IPS DF 6.9 (cell line): ENCODE measurements around the gene PGF.

Experiments used
- DNase-seq: peaks from one replicate; pipeline ENCODE4 v3.0.0-alpha.2; 2013; ENCODE audit warnings: low read depth, low spot score
- H3K27ac ChIP-seq: one replicate; pipeline ENCODE4 v1.5.1; 2013; ENCODE audit warnings: low read length, control low read depth
- H3K27me3 ChIP-seq: 2 replicates; pipeline ENCODE4 v1.6.1; 2013; ENCODE audit warnings: mild to moderate bottlenecking, low read length; ENCODE audit not compliant: control insufficient read depth, insufficient read depth
- H3K36me3 ChIP-seq: 2 replicates; pipeline ENCODE4 v1.6.1; 2013; ENCODE audit warnings: low read length; ENCODE audit not compliant: control insufficient read depth, insufficient read depth
- H3K4me1 ChIP-seq: 2 replicates; pipeline ENCODE4 v1.6.1; 2013; ENCODE audit warnings: low read length; ENCODE audit not compliant: control insufficient read depth, insufficient read depth
- H3K4me3 ChIP-seq: 2 replicates; pipeline ENCODE4 v1.5.1; 2013; ENCODE audit warnings: mild to moderate bottlenecking, low read length
- H3K9me3 ChIP-seq: 2 replicates; pipeline ENCODE4 v1.6.1; 2013; ENCODE audit warnings: low read length, inconsistent platforms; ENCODE audit not compliant: control insufficient read depth, insufficient read depth
- WGBS: extraction: QIAGEN DNeasy Blood & Tissue Kit; methylation state at CpG from one replicate; pipeline ENCODE4 v1.1.7; 2013; ENCODE audit warnings: mixed read lengths, missing lambda C conversion rate; ENCODE audit not compliant: insufficient read length, insufficient coverage; 5-methylcytosine and 5-hydroxymethylcytosine counted together

PGF gene

DNA sequence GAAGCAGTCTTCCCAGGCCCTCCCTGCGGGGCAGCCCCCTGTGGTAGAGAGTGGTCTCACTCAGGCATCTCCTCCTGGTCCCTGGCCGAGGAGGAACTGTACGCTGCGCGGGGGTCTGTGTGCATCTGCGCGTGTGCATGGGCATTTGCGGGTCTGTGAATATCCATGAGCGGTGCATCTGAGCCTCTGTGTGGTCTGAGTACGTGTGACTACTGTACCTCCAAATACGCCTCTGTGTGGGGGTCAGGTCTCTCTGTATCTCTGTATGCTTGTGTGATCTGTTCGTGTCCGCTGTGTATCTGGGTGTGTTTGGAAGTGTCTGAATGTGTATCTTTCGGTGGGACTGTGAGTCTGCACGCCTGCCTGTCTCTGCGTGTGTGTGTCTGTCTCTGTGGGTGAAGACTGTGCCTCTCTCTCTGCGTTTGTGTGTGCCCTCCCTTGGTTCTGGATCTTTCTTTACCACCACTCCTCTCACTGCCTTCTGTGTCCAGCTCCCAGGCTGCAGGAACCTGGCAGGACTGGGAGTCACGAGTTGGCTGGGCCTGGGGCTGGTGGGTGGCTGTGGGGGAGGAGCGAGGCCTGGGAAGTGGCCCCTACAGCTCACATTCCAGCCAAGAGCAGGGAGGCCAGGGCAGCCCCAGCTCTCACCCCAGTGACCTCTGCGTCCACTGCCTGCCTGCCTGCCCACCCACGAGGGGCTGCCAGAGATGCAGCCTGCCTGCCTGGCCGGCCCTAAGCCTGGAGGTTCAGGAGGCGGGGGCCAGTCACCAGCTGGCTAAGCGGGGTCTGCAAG lies 1.1 kb upstream of the PGF start:
- DNase-seq, result no peak
- Histone ChIP-seq H3K27me3 (no peaks in the 10 kb centered on the region; the same call in 1 of the 2 replicates), H3K27ac (no peak overlapping the region), H3K4me3 (no peak overlapping the region), H3K36me3 (no peaks in the 10 kb centered on the region), H3K9me3 (no peaks in the 10 kb centered on the region), H3K4me1 (peaks cover 2% of the 10 kb centered on the region; the same call in 1 of the 2 replicates)
- no CpG with 5 or more reads among the region's 24 CpGs for WGBS

- WGBS, result no CpG with 5 or more reads among the region's 9 CpGs
- Histone ChIP-seq H3K27ac (no peak overlapping the region), H3K9me3 (no peaks in the 10 kb centered on the region), H3K4me1 (peaks cover 2% of the 10 kb centered on the region; the same call in 1 of the 2 replicates), H3K36me3 (no peaks in the 10 kb centered on the region), H3K27me3 (no peaks in the 10 kb centered on the region; the same call in 1 of the 2 replicates), H3K4me3 (peak overlapping the region; percentile 35; the same call in 1 of the 2 replicates)
- no peak for DNase-seq
Measured at GRCh38 chr14:74956027-74956279, 556 bp upstream of the PGF start.

- Histone ChIP-seq H3K9me3 (no peaks in the 10 kb centered on the region), H3K27me3 (no peaks in the 10 kb centered on the region; the same call in 1 of the 2 replicates), H3K4me1 (peaks cover 2% of the 10 kb centered on the region; the same call in 1 of the 2 replicates), H3K4me3 (peak overlapping the region; percentile 35; the same call in 1 of the 2 replicates), H3K27ac (no peak overlapping the region), H3K36me3 (no peaks in the 10 kb centered on the region)
- DNase-seq, result no peak
- WGBS, result no CpG with 5 or more reads among the region's 3 CpGs
Measured at GRCh38 chr14:74954947-74955228, 509 bp downstream of the PGF start.

GRCh38 chr14:74954232-74954946 lies 1.0 kb downstream of the PGF start:
- Histone ChIP-seq H3K36me3 (no peaks in the 10 kb centered on the region), H3K27me3 (no peaks in the 10 kb centered on the region; the same call in 1 of the 2 replicates), H3K4me3 (no peak overlapping the region), H3K27ac (no peak overlapping the region), H3K4me1 (peaks cover 2% of the 10 kb centered on the region; the same call in 1 of the 2 replicates), H3K9me3 (no peaks in the 10 kb centered on the region)
- no CpG with 5 or more reads among the region's 18 CpGs for WGBS
- no peak for DNase-seq

DNA sequence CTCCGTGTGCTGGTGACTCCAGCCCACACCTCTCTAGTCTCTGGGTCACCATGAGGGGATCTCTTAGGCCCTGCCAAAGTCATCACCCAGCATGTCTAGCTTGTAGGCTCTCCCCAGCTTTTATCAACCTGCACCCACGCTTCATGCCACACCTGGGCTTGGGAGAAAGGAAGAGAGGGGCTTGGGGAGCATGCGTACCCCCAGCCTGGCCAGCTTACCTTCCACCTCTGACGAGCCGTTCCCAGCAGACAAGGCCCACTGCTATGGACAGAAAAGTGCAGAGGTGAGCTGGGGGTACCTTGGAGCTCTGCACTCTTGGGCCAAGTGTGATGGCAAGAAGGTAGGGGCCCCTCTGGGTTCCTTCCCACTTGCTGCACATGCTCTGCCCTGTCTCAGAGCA lies 1.7 kb downstream of the PGF start:
- H3K4me3 ChIP-seq, result no peak overlapping the region
- H3K27ac ChIP-seq, result no peak overlapping the region
- no peaks in the 10 kb centered on the region for H3K9me3 ChIP-seq
- WGBS, result no CpG with 5 or more reads among the region's 5 CpGs
- H3K4me1 ChIP-seq, result peaks cover 2% of the 10 kb centered on the region; the same call in 1 of the 2 replicates
- no peaks in the 10 kb centered on the region for H3K36me3 ChIP-seq
- no peaks in the 10 kb centered on the region; the same call in 1 of the 2 replicates for H3K27me3 ChIP-seq
- no peak for DNase-seq

DNA sequence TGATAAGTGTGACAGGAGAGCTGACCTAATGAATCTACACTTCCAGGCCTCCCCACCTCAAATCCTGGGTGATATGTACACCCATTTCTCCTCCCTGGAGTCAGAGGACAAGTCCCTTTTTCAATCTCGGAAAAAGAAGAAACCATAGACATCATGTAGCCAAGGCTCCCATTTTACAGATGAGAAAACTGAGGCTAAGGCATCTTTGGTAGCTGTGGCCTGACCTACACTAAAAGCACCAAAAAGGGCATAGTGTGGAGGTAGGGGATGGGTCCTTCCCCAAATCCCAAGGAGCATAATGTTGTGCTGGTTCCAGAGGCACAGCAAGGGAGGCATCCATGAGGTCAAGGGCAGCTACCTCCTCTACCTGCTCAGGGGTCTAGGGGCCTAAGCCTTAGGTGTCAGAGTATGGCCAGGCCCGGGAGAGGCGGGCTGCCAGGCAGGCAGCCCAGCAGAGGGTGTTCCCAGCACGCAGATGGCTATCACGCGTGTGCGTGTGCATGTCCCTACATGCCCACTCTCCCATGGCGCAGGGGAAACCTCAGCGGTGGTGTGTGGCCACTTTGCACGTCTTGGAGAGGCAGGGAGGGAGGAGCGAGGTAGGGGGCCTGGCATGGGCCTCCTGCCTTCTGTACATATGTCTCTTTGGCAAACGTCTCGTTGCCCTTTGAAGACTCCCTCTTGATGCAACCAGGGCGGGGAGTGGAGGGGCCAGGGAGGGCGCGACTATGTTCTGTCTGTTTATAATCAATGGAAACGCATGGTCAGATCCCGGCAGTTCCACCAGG lies 2.5 kb downstream of the PGF start:
- H3K9me3 ChIP-seq, result no peaks in the 10 kb centered on the region
- no peak for DNase-seq
- whole genome bisulfite sequencing, result no CpG with 5 or more reads among the region's 18 CpGs
- no peak overlapping the region for H3K27ac ChIP-seq
- no peaks in the 10 kb centered on the region; the same call in 1 of the 2 replicates for H3K27me3 ChIP-seq
- peaks cover 2% of the 10 kb centered on the region; the same call in 1 of the 2 replicates for H3K4me1 ChIP-seq
- no peaks in the 10 kb centered on the region for H3K36me3 ChIP-seq
- H3K4me3 ChIP-seq, result no peak overlapping the region

DNA sequence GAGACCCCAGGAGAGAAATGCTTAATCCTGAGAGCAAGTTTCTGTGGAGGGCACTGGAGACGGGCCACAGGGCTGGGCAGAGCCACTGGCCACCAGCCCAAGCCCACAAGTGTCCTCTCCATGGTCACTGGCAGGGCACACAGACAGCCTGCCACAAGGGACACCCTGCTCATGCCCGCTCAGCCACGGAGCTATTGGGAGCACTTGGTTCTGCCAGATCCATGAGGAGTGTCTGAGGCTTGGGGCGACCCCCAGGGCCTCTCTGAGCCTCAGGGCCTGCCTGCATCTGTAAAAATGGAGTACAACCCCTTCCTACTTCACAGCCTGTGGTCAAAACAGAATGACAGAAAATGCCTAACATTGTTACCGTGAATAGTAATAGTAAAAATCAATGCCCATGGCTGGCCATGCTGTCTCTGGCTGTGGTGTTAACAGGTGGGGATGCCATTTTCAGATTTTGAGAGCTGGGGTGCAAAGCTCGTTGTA lies 3.2 kb downstream of the PGF start:
- Histone ChIP-seq H3K9me3 (no peaks in the 10 kb centered on the region), H3K36me3 (no peaks in the 10 kb centered on the region), H3K27me3 (no peaks in the 10 kb centered on the region; the same call in 1 of the 2 replicates), H3K4me3 (no peak overlapping the region), H3K27ac (no peak overlapping the region), H3K4me1 (peaks cover 2% of the 10 kb centered on the region; the same call in 1 of the 2 replicates)
- no peak for DNase-seq
- WGBS, result no CpG with 5 or more reads among the region's 6 CpGs

- Histone ChIP-seq H3K27me3 (no peaks in the 10 kb centered on the region; the same call in 1 of the 2 replicates), H3K4me3 (no peak overlapping the region), H3K9me3 (no peaks in the 10 kb centered on the region), H3K4me1 (peaks cover 2% of the 10 kb centered on the region; the same call in 1 of the 2 replicates), H3K27ac (no peak overlapping the region), H3K36me3 (no peaks in the 10 kb centered on the region)
- WGBS, result no CpG with 5 or more reads among the region's 15 CpGs
- DNase-seq, result no peak
Measured at GRCh38 chr14:74951443-74952179, 3.8 kb downstream of the PGF start.

DNA sequence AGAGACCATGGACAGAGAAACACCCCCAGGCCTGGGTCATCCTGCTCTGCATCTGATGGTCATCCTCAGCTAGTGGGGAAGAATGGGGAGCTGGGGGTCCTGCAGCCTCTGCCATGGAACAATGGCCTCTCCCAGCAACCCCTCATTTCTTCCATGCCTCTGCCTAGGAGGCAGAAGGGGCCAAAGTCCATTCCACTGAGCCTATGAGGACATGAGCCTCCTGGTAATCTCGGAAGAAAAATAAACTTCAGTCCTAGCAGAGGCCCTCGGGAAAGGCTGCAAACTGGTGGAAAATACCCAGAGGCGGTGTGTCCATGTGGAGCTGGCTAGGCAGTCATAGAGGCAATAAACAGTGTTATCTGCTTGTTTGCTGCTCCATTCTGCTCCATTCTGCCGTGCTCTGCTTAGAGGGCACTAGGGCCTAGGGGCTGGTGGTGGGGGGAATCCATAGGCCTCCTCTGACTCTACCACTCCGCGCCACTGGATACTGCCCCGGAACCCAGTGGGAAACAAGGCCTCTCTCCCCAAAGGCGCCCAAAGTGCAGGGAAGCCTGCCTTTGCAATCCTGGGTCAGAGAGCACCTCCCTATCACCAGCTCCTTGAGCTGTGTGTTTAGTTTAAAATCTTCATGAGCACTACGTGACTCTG lies 4.5 kb downstream of the PGF start:
- Histone ChIP-seq H3K27me3 (no peaks in the 10 kb centered on the region; the same call in 1 of the 2 replicates), H3K36me3 (no peaks in the 10 kb centered on the region), H3K27ac (no peak overlapping the region), H3K4me1 (peaks cover 5% of the 10 kb centered on the region; the same call in 1 of the 2 replicates), H3K4me3 (no peak overlapping the region), H3K9me3 (no peaks in the 10 kb centered on the region)
- WGBS, result no CpG with 5 or more reads among the region's 9 CpGs
- DNase-seq, result no peak
